Dedifferentiated amniotic fluid mesenchymal stem cell (primary cell): ENCODE data around the gene LRRC3.

Source experiments
- DNase-seq: peaks from one replicate; pipeline ENCODE4 v3.0.0-alpha.2; 2016; ENCODE audit errors: extremely low spot score

Gene LRRC3

GRCh38 chr21:44438531-44439210 lies 16.6 kb upstream of the LRRC3 start:
- no peak for DNase-seq

DNA sequence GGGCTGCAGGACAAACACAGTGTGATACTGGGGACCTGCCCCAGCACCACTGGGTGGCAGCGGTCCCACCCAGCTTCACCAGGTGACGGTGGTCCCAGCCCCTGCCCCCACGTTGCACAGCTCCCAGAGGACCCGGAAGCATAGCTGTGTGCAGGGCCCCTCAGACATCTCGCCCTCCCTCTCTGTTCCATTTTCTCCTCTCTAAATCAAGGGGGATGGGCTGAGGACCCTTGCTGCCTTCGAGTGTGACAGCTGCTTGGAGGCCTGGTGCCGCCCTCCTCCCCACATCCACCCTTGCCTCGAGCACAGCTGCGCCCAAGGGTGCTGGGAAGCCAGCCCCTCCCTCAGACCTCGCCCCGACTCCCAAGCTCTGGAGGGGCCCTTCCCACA lies 16.1 kb upstream of the LRRC3 start:
- DNase-seq: no peak

DNA sequence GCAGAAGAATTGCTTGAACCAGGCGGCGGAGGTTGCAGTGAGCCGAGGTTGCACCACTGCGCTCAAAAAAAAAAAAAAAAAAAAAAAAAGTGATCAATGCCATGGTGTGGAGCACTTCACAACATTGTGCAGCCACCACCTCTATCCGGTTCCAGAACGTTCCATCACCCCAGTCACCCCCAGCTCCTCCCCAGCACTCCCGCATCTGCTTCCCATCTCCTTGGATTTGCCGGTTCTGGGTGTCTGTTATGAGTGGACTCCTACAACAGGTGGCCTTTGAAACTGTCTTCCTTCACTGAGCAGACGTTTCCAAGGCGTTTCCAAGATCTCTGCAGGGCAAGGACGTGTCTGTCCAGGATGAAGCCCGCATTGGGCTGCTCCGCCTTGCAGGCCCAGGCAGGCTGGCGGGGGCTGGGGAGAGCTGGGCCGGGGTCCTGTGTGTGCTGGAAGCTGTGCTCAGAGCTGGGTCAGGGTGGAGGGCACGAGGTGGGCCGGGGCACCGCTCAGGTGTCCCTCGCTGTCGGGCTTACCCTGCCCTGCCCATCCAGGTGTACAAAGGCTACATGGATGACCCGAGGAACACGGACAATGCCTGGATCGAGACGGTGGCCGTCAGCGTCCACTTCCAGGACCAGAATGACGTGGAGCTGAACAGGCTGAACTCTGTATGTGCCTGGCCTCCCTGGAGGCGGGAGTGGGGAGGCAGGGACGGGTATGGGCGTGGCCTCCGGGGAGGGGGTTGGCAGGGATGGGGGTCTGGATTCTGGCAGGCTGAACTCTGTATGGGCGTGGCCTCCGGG lies 14.9 kb upstream of the LRRC3 start:
- DNase-seq: no peak

- no peak for DNase-seq
These were observed 14.3 kb upstream of the LRRC3 start for GRCh38 chr21:44441041-44441400.

DNA sequence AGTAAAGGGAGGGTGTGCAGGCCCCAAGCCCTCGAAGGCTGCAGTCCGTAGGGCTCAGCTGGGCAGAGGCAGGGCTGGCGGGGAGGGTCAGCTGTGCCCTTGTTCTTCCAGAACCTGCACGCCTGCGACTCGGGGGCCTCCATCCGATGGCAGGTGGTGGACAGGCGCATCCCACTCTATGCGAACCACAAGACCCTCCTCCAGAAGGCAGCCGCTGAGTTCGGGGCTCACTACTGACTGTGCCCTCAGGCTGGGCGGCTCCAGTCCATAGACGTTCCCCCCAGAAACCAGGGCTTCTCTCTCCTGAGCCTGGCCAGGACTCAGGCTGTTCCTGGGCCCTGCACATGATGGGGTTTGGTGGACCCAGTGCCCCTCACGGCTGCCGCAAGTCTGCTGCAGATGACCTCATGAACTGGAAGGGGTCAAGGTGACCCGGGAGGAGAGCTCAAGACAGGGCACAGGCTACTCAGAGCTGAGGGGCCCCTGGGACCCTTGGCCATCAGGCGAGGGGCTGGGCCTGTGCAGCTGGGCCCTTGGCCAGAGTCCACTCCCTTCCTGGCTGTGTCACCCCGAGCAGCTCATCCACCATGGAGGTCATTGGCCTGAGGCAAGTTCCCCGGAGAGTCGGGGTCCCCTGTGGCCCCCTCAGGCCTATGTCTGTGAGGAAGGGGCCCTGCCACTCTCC lies 13.6 kb upstream of the LRRC3 start:
- DNase-seq: no peak

GRCh38 chr21:44442266-44443125 lies 12.8 kb upstream of the LRRC3 start:
- DNase-seq: no peak

- no peak for DNase-seq
These were observed 11.9 kb upstream of the LRRC3 start for GRCh38 chr21:44443291-44443890.

- DNase-seq: no peak
These were observed 11.4 kb upstream of the LRRC3 start for GRCh38 chr21:44443891-44444285.

DNA sequence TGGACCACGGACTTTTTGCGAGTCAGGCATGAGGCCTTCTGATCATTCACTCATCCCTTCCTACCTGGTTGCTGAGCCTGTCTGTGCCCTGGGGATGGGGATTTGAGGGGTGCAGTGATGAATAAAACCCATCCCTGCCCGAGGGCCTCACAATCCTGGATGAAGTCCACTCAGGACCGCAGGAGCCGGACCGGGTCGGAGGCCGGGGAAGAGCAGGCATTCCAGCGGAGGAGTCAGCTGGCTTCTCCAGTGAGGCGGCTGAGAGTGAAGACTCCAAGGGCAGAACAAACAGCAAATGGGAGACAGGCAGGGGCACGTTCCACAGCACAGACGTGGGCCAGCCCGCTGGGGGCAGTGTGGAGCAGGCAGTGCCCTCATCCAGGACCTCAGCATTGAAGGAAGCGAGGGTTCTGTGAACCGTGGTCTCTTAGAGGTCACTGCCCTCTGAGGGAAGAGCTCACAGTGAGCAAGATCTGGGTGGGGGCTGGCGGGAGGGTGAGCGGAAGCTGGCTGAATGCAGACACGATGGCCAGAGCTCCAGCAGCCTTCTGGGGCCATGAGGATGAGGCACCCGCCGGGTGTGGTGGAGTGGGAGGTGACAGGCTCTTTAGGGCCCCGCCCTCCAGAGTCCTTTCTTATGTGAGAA lies 10.9 kb upstream of the LRRC3 start:
- no peak for DNase-seq

- no peak for DNase-seq
These were observed 10.0 kb upstream of the LRRC3 start for GRCh38 chr21:44445145-44445812.

- no peak for DNase-seq
These were observed 6.6 kb upstream of the LRRC3 start for GRCh38 chr21:44448651-44449131.

DNA sequence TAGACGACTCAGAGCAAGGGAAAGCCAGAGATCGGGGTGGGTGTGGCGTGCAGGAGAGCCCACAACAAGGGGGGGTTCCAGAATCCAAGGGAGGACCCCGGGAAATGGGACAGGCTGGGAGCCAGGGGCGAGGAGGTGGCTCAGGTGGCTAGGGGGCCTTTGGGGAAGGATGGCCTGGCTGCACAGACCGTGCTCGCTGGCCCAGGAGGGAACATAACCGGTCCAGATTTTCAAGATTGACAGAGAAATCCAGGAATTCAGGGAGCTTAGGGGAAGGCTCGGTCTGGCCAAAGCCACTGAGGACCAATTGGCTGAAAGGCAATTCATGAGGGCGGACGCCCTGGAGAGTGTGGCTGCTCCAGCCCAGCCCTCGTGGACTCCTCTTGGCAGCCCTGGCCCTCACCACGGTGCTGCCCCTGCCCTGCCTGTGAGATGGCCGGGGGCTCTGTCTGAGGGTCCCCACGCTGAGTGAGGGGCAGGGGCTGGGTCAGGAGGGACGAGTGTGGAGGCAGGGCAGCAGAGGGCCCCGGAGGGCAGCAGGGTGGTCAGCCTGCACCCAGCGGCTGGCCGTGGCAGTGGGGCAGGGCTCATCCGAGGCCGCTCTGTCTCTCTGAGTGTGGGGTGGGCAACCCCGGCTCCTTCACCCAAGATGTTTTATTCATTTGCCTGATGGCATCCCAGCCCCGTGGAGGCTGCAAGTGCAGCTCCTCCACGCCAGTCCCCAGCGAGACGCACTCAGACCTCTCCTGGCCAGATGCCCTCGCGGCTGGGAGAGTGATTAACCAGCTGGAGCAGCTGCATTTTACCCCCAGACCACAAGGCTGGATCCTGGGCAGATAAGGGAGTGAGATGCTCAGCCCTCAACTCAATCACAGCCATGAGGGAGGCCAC lies 5.6 kb upstream of the LRRC3 start:
- DNase-seq: no peak

GRCh38 chr21:44450402-44450801 lies 4.9 kb upstream of the LRRC3 start:
- DNase-seq: no peak

- DNase-seq: no peak
These were observed 4.3 kb upstream of the LRRC3 start for GRCh38 chr21:44450999-44451398.

- DNase-seq: no peak
These were observed 2.2 kb upstream of the LRRC3 start for GRCh38 chr21:44453120-44453519.

GRCh38 chr21:44454058-44454457 lies 1.3 kb upstream of the LRRC3 start:
- DNase-seq: no peak

GRCh38 chr21:44455524-44456213 lies 359 bp downstream of the LRRC3 start:
- DNase-seq: no peak

DNA sequence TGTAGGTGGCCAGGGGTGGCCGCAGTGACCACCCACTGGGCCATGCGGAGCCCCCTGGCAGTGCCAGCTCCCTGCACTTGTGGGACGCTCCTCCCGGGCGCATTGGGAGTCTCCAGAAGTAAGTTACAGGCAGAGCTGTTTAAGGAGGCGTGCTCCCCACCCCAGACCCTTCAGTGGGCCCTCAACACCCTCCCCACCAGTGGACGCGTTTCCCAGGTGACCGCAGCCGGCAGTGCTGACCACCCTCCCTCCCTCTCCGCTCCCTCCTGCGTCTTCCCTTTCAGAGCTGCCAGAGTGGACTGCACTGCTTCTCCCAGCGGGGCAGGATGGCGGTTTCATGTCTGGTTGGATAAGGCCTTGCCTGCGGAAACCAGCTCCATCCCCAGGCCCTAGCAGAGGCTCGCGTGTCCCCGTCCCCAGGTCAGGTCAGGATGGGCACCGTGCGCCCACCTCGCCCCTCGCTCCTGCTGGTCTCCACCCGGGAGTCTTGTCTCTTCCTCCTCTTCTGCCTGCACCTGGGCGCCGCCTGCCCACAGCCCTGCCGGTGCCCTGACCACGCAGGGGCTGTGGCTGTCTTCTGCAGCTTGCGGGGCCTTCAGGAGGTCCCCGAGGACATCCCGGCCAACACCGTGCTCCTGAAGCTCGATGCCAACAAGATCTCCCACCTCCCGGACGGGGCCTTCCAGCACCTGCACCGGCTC lies 1.1 kb downstream of the LRRC3 start:
- no peak for DNase-seq
